ENCODE measurements around the gene FBXW12.
A peak's percentile ranks its signal among the peaks of the same experiment; 100 is the strongest.
"Not testable (repeated sequence)": the region's sequence is repeated elsewhere in the genome, so short reads cannot be mapped to it uniquely, and the experiment has no call there.

The FBXW12 gene

GRCh38 chr3:48372862-48373435, 930 bp downstream of the FBXW12 start:
- DNase-seq (ENCODE audit: low read depth, low spot score): no peak

GRCh38 chr3:48387634-48388033, 15.6 kb downstream of the FBXW12 start:
- no peak for DNase-seq (ENCODE audit: low read depth, low spot score)

- DNase-seq (ENCODE audit: low read depth, low spot score): no peak
These were observed 16.9 kb downstream of the FBXW12 start for GRCh38 chr3:48388966-48389365.

- no peak for DNase-seq (ENCODE audit: low read depth, low spot score)
These were observed 22.4 kb downstream of the FBXW12 start for GRCh38 chr3:48394391-48394790.

GRCh38 chr3:48395714-48396113, 23.7 kb downstream of the FBXW12 start:
- no peak for DNase-seq (ENCODE audit: low read depth, low spot score)

- DNase-seq (ENCODE audit: low read depth, low spot score): no peak
These were observed 26.0 kb downstream of the FBXW12 start for GRCh38 chr3:48397767-48398681.

- no peak for DNase-seq (ENCODE audit: low read depth, low spot score)
These were observed 26.8 kb downstream of the FBXW12 start for GRCh38 chr3:48398701-48399386.

GRCh38 chr3:48399387-48400172, 27.6 kb downstream of the FBXW12 start:
- DNase-seq (ENCODE audit: low read depth, low spot score): no peak

- peak; percentile 25 for DNase-seq (ENCODE audit: low read depth, low spot score)
These were observed 28.9 kb downstream of the FBXW12 start for GRCh38 chr3:48400824-48401433.

GRCh38 chr3:48401434-48401901, 29.4 kb downstream of the FBXW12 start:
- not testable (repeated sequence) for DNase-seq (ENCODE audit: low read depth, low spot score)

GRCh38 chr3:48402281-48402732, 30.3 kb downstream of the FBXW12 start:
- no peak for DNase-seq (ENCODE audit: low read depth, low spot score)

- no peak for DNase-seq (ENCODE audit: low read depth, low spot score)
These were observed 30.9 kb downstream of the FBXW12 start for GRCh38 chr3:48402907-48403306.

GRCh38 chr3:48403533-48404439, 31.8 kb downstream of the FBXW12 start:
- no peak for DNase-seq (ENCODE audit: low read depth, low spot score)

GRCh38 chr3:48404440-48405342, 32.7 kb downstream of the FBXW12 start:
- no peak for DNase-seq (ENCODE audit: low read depth, low spot score)

GRCh38 chr3:48405343-48405881, 33.4 kb downstream of the FBXW12 start:
- DNase-seq (ENCODE audit: low read depth, low spot score): no peak

GRCh38 chr3:48405971-48406370, 34.0 kb downstream of the FBXW12 start:
- DNase-seq (ENCODE audit: low read depth, low spot score): no peak

GRCh38 chr3:48406443-48407431, 34.7 kb downstream of the FBXW12 start:
- DNase-seq (ENCODE audit: low read depth, low spot score): no peak
